H1 (cell line): ENCODE measurements around the gene LIMS1. TPM values are rescaled to one million over a fixed set of nuclear protein-coding genes. Genes with fewer than 3 reads are reported as not detected.

Source experiments
- CTCF ChIA-PET: fragments of 300-600 bp; sonication (Branson Sonifier 250); formaldehyde crosslinking; loops from one replicate; lab custom pipeline; 2021; ENCODE audit not compliant: partially characterized antibody; lab: Charles Lee
- POLR2A ChIA-PET: fragments of 300-600 bp; sonication (Branson Sonifier 250); formaldehyde crosslinking; loops from one replicate; lab custom pipeline; 2021; ENCODE audit warnings: inconsistent platforms; ENCODE audit not compliant: partially characterized antibody; lab: Charles Lee
- DNase-seq, 2 experiments: peaks; one replicate each; pipeline versions ENCODE4 v3.0.0 to v3.0.0-alpha.2; 2010 to 2022; ENCODE audit warnings: low spot score in 2 of 2, low read depth in 1 of 2, mixed read lengths in 1 of 2
- FAIRE-seq: peaks from 2 replicates; lab custom pipeline; 2011; peaks lifted over from hg19 to GRCh38; lab: Jason Lieb, UNC
- H2AFZ ChIP-seq: 2 replicates; pipeline ENCODE4 v1.8.1; 2012; ENCODE audit warnings: low read length, inconsistent platforms
- H2AK5ac ChIP-seq: 2 replicates; pipeline ENCODE4 v1.6.1; 2013; ENCODE audit warnings: low read depth, low read length
- H2BK120ac ChIP-seq: replicated peaks from 2 replicates; pipeline ENCODE3; 2013; ENCODE audit warnings: low read depth, low read length, inconsistent platforms
- H2BK12ac ChIP-seq: 2 replicates; pipeline ENCODE4 v1.6.1; 2013; ENCODE audit warnings: low read depth, low read length
- H2BK15ac ChIP-seq: 2 replicates; pipeline ENCODE4 v1.6.1; 2013; ENCODE audit warnings: low read length
- H2BK20ac ChIP-seq: 2 replicates; pipeline ENCODE4 v1.6.1; 2013; ENCODE audit warnings: low read length
- H2BK5ac ChIP-seq: 2 replicates; pipeline ENCODE4 v1.6.1; 2013; ENCODE audit warnings: low read depth, low read length
- H3K14ac ChIP-seq: 2 replicates; pipeline ENCODE4 v1.6.1; 2013; ENCODE audit warnings: inconsistent platforms; ENCODE audit not compliant: insufficient read length
- H3K18ac ChIP-seq: 2 replicates; pipeline ENCODE4 v1.6.1; 2013; ENCODE audit warnings: low read length; ENCODE audit errors: extremely low read depth
- H3K23ac ChIP-seq: 2 replicates; pipeline ENCODE4 v1.6.1; 2013; ENCODE audit warnings: inconsistent platforms; ENCODE audit not compliant: insufficient read length
- H3K23me2 ChIP-seq: 2 replicates; pipeline ENCODE4 v1.6.1; 2013; ENCODE audit warnings: low read depth, low read length
- H3K27ac ChIP-seq: 2 replicates; pipeline ENCODE4 v1.6.1; 2011; ENCODE audit warnings: low read depth, low read length, inconsistent platforms
- H3K27me3 ChIP-seq, 4 experiments: replicated peaks in 1 of 4; 1 replicate in 1 of 4; 2 replicates in 3 of 4; pipeline versions ENCODE4 v1.6.1 to v1.8.1; 2011 to 2013; ENCODE audit warnings: low read length in 3 of 4, mild to moderate bottlenecking in 3 of 4, inconsistent platforms in 2 of 4, mixed read lengths in 2 of 4, moderate library complexity in 1 of 4; ENCODE audit not compliant: control insufficient read depth in 3 of 4, insufficient read depth in 3 of 4; ENCODE audit errors: extremely low read depth in 1 of 4
- H3K36me3 ChIP-seq, 4 experiments: 2 replicates each; pipeline versions ENCODE4 v1.6.1 to v1.8.1; 2011 to 2013; ENCODE audit warnings: mild to moderate bottlenecking in 4 of 4, low read length in 3 of 4, moderate library complexity in 2 of 4, control low read depth in 1 of 4, inconsistent platforms in 1 of 4; ENCODE audit not compliant: insufficient read depth in 4 of 4, control insufficient read depth in 2 of 4
- H3K4ac ChIP-seq: replicated peaks from 2 replicates; pipeline ENCODE3; 2013; ENCODE audit warnings: low read length, low read depth, mixed read lengths, inconsistent platforms; ENCODE audit not compliant: insufficient read length
- H3K4me1 ChIP-seq, 4 experiments: replicated peaks in 1 of 4; 1 replicate in 1 of 4; 2 replicates in 3 of 4; pipeline versions ENCODE4 v1.6.1 to v1.8.1; 2011 to 2013; ENCODE audit warnings: low read length in 3 of 4, inconsistent platforms in 2 of 4, mixed read lengths in 1 of 4; ENCODE audit not compliant: insufficient read depth in 4 of 4, control insufficient read depth in 3 of 4
- H3K4me2 ChIP-seq, 2 experiments: 2 replicates each; pipeline versions ENCODE4 v1.6.1 to v1.8.1; 2011 to 2013; ENCODE audit warnings: low read depth in 2 of 2, low read length in 2 of 2, control low read depth in 1 of 2, inconsistent platforms in 1 of 2, mild to moderate bottlenecking in 1 of 2; ENCODE audit not compliant: insufficient read depth in 1 of 2
- H3K4me3 ChIP-seq, 4 experiments: fragments of 200-600, 300-600 bp in 1 of 4; sonication (generic), shearing (Covaris generic), sonication (Bioruptor Twin) in 1 of 4; 2 replicates each; pipeline versions ENCODE4 v1.5.1 to v1.8.1; 2011 to 2016; ENCODE audit warnings: low read length in 4 of 4, low read depth in 3 of 4, control low read depth in 2 of 4, inconsistent platforms in 2 of 4, mild to moderate bottlenecking in 2 of 4, mixed read lengths in 1 of 4, moderate library complexity in 1 of 4; ENCODE audit not compliant: insufficient read depth in 2 of 4; ENCODE audit errors: extremely low read depth in 1 of 4
- H3K56ac ChIP-seq: replicated peaks from 2 replicates; pipeline ENCODE3; 2013; ENCODE audit warnings: low read depth, mild to moderate bottlenecking, mixed read lengths, low read length, inconsistent platforms; ENCODE audit not compliant: insufficient read length
- H3K79me1 ChIP-seq: 2 replicates; pipeline ENCODE4 v1.6.1; 2013; ENCODE audit warnings: low read depth, low read length, control low read depth
- H3K79me2 ChIP-seq, 2 experiments: 2 replicates each; pipeline versions ENCODE4 v1.6.1 to v1.8.1; 2012 to 2013; ENCODE audit warnings: low read length in 2 of 2, mild to moderate bottlenecking in 2 of 2, inconsistent platforms in 1 of 2; ENCODE audit not compliant: insufficient read depth in 2 of 2, control insufficient read depth in 1 of 2
- H3K9ac ChIP-seq, 4 experiments: replicated peaks in 1 of 4; 1 replicate in 1 of 4; 2 replicates in 3 of 4; pipeline versions ENCODE4 v1.6.1 to v1.8.1; 2011 to 2013; ENCODE audit warnings: low read depth in 3 of 4, low read length in 3 of 4, control low read depth in 2 of 4, mild to moderate bottlenecking in 2 of 4, moderate library complexity in 2 of 4, inconsistent platforms in 1 of 4; ENCODE audit errors: extremely low read depth in 1 of 4
- H3K9me3 ChIP-seq, 2 experiments: 2 replicates each; pipeline versions ENCODE4 v1.6.1 to v1.8.1; 2012 to 2013; ENCODE audit warnings: mild to moderate bottlenecking in 2 of 2, moderate library complexity in 2 of 2, control low read depth in 1 of 2, inconsistent platforms in 1 of 2, low read depth in 1 of 2, low read length in 1 of 2, mixed read lengths in 1 of 2; ENCODE audit not compliant: insufficient read depth in 2 of 2
- H4K20me1 ChIP-seq, 2 experiments: replicated peaks in 1 of 2; 2 replicates each; pipeline versions ENCODE3 to v1.8.1; 2011 to 2013; ENCODE audit warnings: inconsistent platforms in 2 of 2, low read length in 2 of 2, mild to moderate bottlenecking in 1 of 2; ENCODE audit not compliant: insufficient read depth in 2 of 2, control insufficient read depth in 1 of 2
- H4K5ac ChIP-seq: 2 replicates; pipeline ENCODE4 v1.6.1; 2013; ENCODE audit warnings: low read length, low read depth, mixed read lengths, inconsistent platforms; ENCODE audit not compliant: insufficient read length
- H4K8ac ChIP-seq: 2 replicates; pipeline ENCODE4 v1.8.0; 2013; ENCODE audit warnings: mild to moderate bottlenecking, moderate library complexity, low read length, inconsistent platforms; ENCODE audit not compliant: insufficient read depth; ENCODE audit errors: extremely low read depth
- H4K91ac ChIP-seq: replicated peaks from 2 replicates; pipeline ENCODE3; 2013; ENCODE audit warnings: low read length, mixed read lengths, inconsistent platforms; ENCODE audit not compliant: insufficient read length
- BCL11A ChIP-seq, 2 experiments: IDR thresholded peaks; one replicate each; pipeline ENCODE4 v1.6.1; 2011; ENCODE audit warnings: low read depth in 2 of 2, low read length in 2 of 2, mild to moderate bottlenecking in 2 of 2
- BRCA1 ChIP-seq: IDR thresholded peaks from 2 replicates; pipeline ENCODE4 v1.6.1; 2012; ENCODE audit warnings: low read depth, low read length, improper control_type of control experiment
- CBX8 ChIP-seq: fragments of 300-800, 300-1000 bp; sonication (generic); IDR thresholded peaks from 2 replicates; pipeline ENCODE4 v1.7.1; 2016; ENCODE audit warnings: low read depth, low read length, borderline replicate concordance
- EZH2 ChIP-seq: fragments of 200-600 bp; sonication (generic); IDR thresholded peaks from 2 replicates; pipeline ENCODE4 v1.7.1; 2012; ENCODE audit warnings: low read depth, mild to moderate bottlenecking, moderate library complexity, low read length, inconsistent platforms; ENCODE audit not compliant: severe bottlenecking
- GABPA ChIP-seq: IDR thresholded peaks from 2 replicates; pipeline ENCODE4 v1.6.1; 2011; ENCODE audit warnings: mild to moderate bottlenecking, low read length, moderate library complexity, borderline replicate concordance; ENCODE audit not compliant: insufficient read depth
- GTF2F1 ChIP-seq: IDR thresholded peaks from 2 replicates; pipeline ENCODE4 v1.6.1; 2012; ENCODE audit warnings: low read depth, low read length, improper control_type of control experiment, borderline replicate concordance
- POLR2A ChIP-seq, 2 experiments: IDR thresholded peaks; 1 replicate in 1 of 2; 2 replicates in 1 of 2; pipeline ENCODE4 v1.6.1; 2011; ENCODE audit warnings: low read depth in 2 of 2, low read length in 2 of 2, mild to moderate bottlenecking in 2 of 2; ENCODE audit errors: control extremely low read depth in 1 of 2
- POU5F1 ChIP-seq: IDR thresholded peaks from 2 replicates; pipeline ENCODE4 v1.6.1; 2011; ENCODE audit warnings: low read depth, mild to moderate bottlenecking, low read length, moderate library complexity
- RBBP5 ChIP-seq: IDR thresholded peaks from 2 replicates; pipeline ENCODE4 v1.7.1; 2012; ENCODE audit warnings: low read depth, mild to moderate bottlenecking, inconsistent platforms, low read length, moderate library complexity, borderline replicate concordance
- RNF2 ChIP-seq: fragments of 200-900, 300-1000 bp; sonication (generic); IDR thresholded peaks from 2 replicates; pipeline ENCODE4 v1.7.1; 2016; ENCODE audit warnings: borderline replicate concordance, low read depth, mild to moderate bottlenecking, antibody characterized with exemption, low read length; ENCODE audit not compliant: poor library complexity, severe bottlenecking; ENCODE audit errors: missing control alignments
- SP1 ChIP-seq: IDR thresholded peaks from 2 replicates; pipeline ENCODE4 v1.6.1; 2011; ENCODE audit warnings: low read depth, low read length
- SP2 ChIP-seq: IDR thresholded peaks from 2 replicates; pipeline ENCODE4 v1.6.1; 2012; ENCODE audit warnings: mild to moderate bottlenecking, low read length, inconsistent platforms
- WGBS, 2 experiments: shearing (Covaris generic) in 1 of 2; methylation state at CpG; one replicate each; pipeline versions ENCODE4 v1.1.6 to v1.1.7; 2013 to 2015; ENCODE audit warnings: low lambda C conversion rate in 2 of 2, mixed read lengths in 2 of 2, inconsistent platforms in 1 of 2, low coverage in 1 of 2, missing lambda C conversion rate in 1 of 2; ENCODE audit not compliant: insufficient replicate concordance in 2 of 2, insufficient coverage in 1 of 2, insufficient read length in 1 of 2; ENCODE audit errors: extremely low coverage in 1 of 2, missing lambda C conversion rate in 1 of 2; 5-methylcytosine and 5-hydroxymethylcytosine counted together
- polyA plus RNA-seq, 7 experiments: library from polyadenylated mRNA; depleted of rRNA in 3 of 7; stranded (reverse) in 5 of 7; unstranded in 2 of 7; fragments of >200 nt in 5 of 7; fragments of 200-250 nt in 2 of 7; gene quantifications; 1 replicate in 5 of 7; 2 replicates in 1 of 7; 4 replicates in 1 of 7; pipeline versions ENCODE4 v1.2.1 to v1.2.3, GENCODE V29; 2011 to 2013; ENCODE audit warnings: missing spikeins in 2 of 7, mixed read lengths in 2 of 7
- total RNA-seq: library from RNA; stranded (reverse); fragmentation: NEBNext Ultra II Directional; extraction: Animal tissue kit (Norgen Biotek cat#: 25700); gene quantifications from 2 replicates; pipeline ENCODE4 v1.2.1, GENCODE V29; 2021

Gene LIMS1
- total and polyA plus RNA-seq, 2 of the 8 experiments (the other 6 are each of a cell fraction or from before 2014, with no cell fraction given) = 24.1 to 36.7 TPM

DNA sequence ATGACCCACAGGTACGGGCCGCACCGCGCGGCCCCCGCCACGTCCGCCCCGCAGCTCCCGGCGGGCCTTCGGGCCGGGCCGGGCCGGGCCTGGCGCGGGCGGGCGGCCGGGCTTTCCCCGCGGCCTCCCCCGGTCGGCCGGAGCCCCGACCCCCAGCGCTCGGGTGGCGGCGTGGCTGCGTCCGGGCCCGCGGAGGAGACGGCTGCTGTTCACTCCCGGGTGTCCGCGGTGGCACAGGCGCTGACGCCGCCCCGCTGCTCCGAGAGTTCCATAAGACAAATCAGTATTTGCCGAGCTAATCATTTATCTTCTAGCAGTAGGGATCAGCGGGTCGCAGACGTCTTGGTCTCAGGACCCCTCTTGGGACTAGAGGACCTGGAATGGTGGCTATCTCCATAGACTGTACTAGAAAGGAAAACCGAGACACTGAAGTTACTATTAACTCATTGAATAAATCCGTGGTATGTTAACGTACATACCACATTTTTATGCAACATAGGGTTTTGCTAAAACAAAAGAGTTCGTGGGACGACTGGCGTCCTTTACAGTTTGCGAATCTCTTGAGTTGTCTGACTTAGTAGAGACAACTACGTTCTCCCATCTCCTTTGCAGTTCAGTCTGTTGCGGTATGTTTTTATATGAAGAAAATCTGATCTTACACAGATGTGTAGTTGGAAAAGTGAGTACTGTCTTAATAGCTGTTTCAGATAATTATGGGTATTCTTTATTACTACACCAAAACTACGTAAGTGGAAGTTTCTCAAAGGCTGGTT, 500 bp downstream of the LIMS1 start:
- H2AK5ac ChIP-seq = no peak overlapping the region
- TF ChIP-seq POLR2A (IDR thresholded peaks at IDR 0.05; ENCODE audit: control extremely low read depth in 1 of 2, low read depth in 2 of 2, low read length in 2 of 2) (no peak; a peak in 1 of 3 replicates), RBBP5 (peak; percentile 3; the same call in 1 of the 2 replicates), BCL11A (IDR thresholded peaks at IDR 0.05; ENCODE audit: low read depth in 2 of 2, low read length in 2 of 2) (no peak), RNF2 (no peak), SP2 (no peak), CBX8 (no peak), POU5F1 (no peak), GTF2F1 (no peak), BRCA1 (no peak), GABPA (no peak), EZH2 (no peak), SP1 (no peak)

More for the DNA sequence above, 500 bp downstream of the LIMS1 start:
- no peaks in the 10 kb centered on the region for H3K79me1 ChIP-seq
- DNase-seq = no peak
- no peak overlapping the region for H3K18ac ChIP-seq
- H3K27me3 ChIP-seq = peaks cover 0 to 4% (median 1%) of the 10 kb centered on the region in 4 experiments; a peak in 3 of 7 replicates
- H3K4me3 ChIP-seq = peak overlapping the region; percentile 81 to 91 (median 84)
- H3K4me2 ChIP-seq = peak overlapping the region; percentile 91 to 96
- H3K14ac ChIP-seq = no peak overlapping the region
- H3K9me3 ChIP-seq = no peaks in the 10 kb centered on the region
- no peak overlapping the region for H2BK12ac ChIP-seq
- H4K8ac ChIP-seq = peak overlapping the region; percentile 91; the same call in 1 of the 2 replicates
- no peak overlapping the region for H2BK120ac ChIP-seq
- no peaks in the 10 kb centered on the region for H3K36me3 ChIP-seq
- 3% methylated on average over 22 of the region's 57 CpGs; no CpG with 5 or more reads in 1 of the 2 experiments for WGBS, 2 experiments
- ChIA-PET CTCF (interaction anchor here (0.9 to 1.1 kb wide), 2 partner anchors 16 to 50 kb away, joined by 4 to 5 read pairs; no protein-coding TSS in a partner anchor), POLR2A (interaction anchor here (0.7 to 1.8 kb wide), 11 partner anchors 11 to 137 kb away, joined by 3 to 5 read pairs (median 3); partner anchors contain the start of gene GCC2)
- H2AFZ ChIP-seq = no peak overlapping the region
- H3K9ac ChIP-seq = peak overlapping the region; percentile 3 to 74 (median 38); a peak in 6 of 7 replicates
- H2BK15ac ChIP-seq = no peak overlapping the region
- H3K56ac ChIP-seq = no peak overlapping the region
- H4K5ac ChIP-seq = no peak overlapping the region
- FAIRE-seq = no peak
- H3K4ac ChIP-seq = no peak overlapping the region
- peaks cover 0 to 11% (median 1%) of the 10 kb centered on the region in 4 experiments; a peak in 4 of 7 replicates for H3K4me1 ChIP-seq
- H3K23me2 ChIP-seq = peaks cover 9% of the 10 kb centered on the region
- peaks cover 9 to 47% of the 10 kb centered on the region in 2 experiments; a peak in 3 of 4 replicates for H3K79me2 ChIP-seq
- no peak overlapping the region for H3K27ac ChIP-seq
- no peak overlapping the region for H4K91ac ChIP-seq
- H2BK20ac ChIP-seq = no peak overlapping the region
- peaks cover 0 to 3% of the 10 kb centered on the region in 2 experiments for H4K20me1 ChIP-seq
- H2BK5ac ChIP-seq = no peak overlapping the region
- no peak overlapping the region for H3K23ac ChIP-seq
